Frontal cortex (tissue), 4 donors: ENCODE data around the gene TPSB2. TPM values are rescaled to one million over a fixed set of nuclear protein-coding genes. Genes with fewer than 3 reads are reported as not detected.
"Not testable (repeated sequence)": the region's sequence is repeated elsewhere in the genome, so short reads cannot be mapped to it uniquely, and the experiment has no call there.

Experiments
- DNase-seq, 2 donors: peaks; one replicate each; pipeline ENCODE4 v3.0.0; 2012; ENCODE audit warnings: low spot score in 2 of 2
- FAIRE-seq: peaks from 2 replicates; lab custom pipeline; 2012; peaks lifted over from hg19 to GRCh38; lab: Jason Lieb, UNC
- total RNA-seq: library from RNA; depleted of rRNA; stranded (reverse); fragments of >200 nt; gene quantifications from one replicate; pipeline ENCODE4 v1.2.3, GENCODE V29; 2014
- donor health status: control.
- donor health status: control.
- donor health status: control.

The TPSB2 gene
- total RNA-seq, 1 donor from 2014 or later = not detected

GRCh38 chr16:1262210-1262845 is 32.3 kb upstream of the TPSB2 start:
- FAIRE-seq (no peak), DNase-seq (no peak)

GRCh38 chr16:1261131-1261892 is 31.3 kb upstream of the TPSB2 start:
- DNase-seq = no peak
- no peak for FAIRE-seq

GRCh38 chr16:1260101-1260680 is 30.2 kb upstream of the TPSB2 start:
- DNase-seq = no peak
- FAIRE-seq = no peak

GRCh38 chr16:1259760-1260068 is 29.7 kb upstream of the TPSB2 start:
- no peak for FAIRE-seq
- no peak for DNase-seq

- FAIRE-seq = no peak
- no peak for DNase-seq
These were observed 29.1 kb upstream of the TPSB2 start for GRCh38 chr16:1258906-1259759.

- FAIRE-seq = no peak
- no peak for DNase-seq
These were observed 28.2 kb upstream of the TPSB2 start for GRCh38 chr16:1258225-1258600.

- FAIRE-seq = no peak
- no peak for DNase-seq
These were observed 27.7 kb upstream of the TPSB2 start for GRCh38 chr16:1257561-1258224.

GRCh38 chr16:1256874-1257322 is 26.9 kb upstream of the TPSB2 start:
- DNase-seq (no peak), FAIRE-seq (no peak)

GRCh38 chr16:1256296-1256873 is 26.4 kb upstream of the TPSB2 start:
- not testable (repeated sequence) for FAIRE-seq, DNase-seq

GRCh38 chr16:1255276-1256122 is 25.5 kb upstream of the TPSB2 start, which contains the start of gene TPSD1:
TPSD1 (plus strand) TSS chr16:1256069; CDS start chr16:1256281, 212 bp downstream.
- not testable (repeated sequence) for DNase-seq, FAIRE-seq

- DNase-seq, FAIRE-seq: not testable (repeated sequence)
These were observed 24.8 kb upstream of the TPSB2 start for GRCh38 chr16:1254821-1255220.

- not testable (repeated sequence) for FAIRE-seq, DNase-seq
These were observed 23.8 kb upstream of the TPSB2 start for GRCh38 chr16:1253701-1254364.

GRCh38 chr16:1249031-1249755 is 19.2 kb upstream of the TPSB2 start:
- not testable (repeated sequence) for FAIRE-seq

GRCh38 chr16:1247903-1248537 is 18.0 kb upstream of the TPSB2 start:
- not testable (repeated sequence) for FAIRE-seq, DNase-seq

More at GRCh38 chr16:1249031-1249755, 19.2 kb upstream of the TPSB2 start:
- not testable (repeated sequence) for DNase-seq

GRCh38 chr16:1245452-1246020 is 15.6 kb upstream of the TPSB2 start:
- FAIRE-seq = no peak
- no peak for DNase-seq

GRCh38 chr16:1244881-1245280 is 14.9 kb upstream of the TPSB2 start:
- DNase-seq (no peak), FAIRE-seq (no peak)
